ENCODE results near the gene GJD3.
"Not testable (repeated sequence)": the region's sequence is repeated elsewhere in the genome, so short reads cannot be mapped to it uniquely, and the experiment has no call there.

The GJD3 gene

GRCh38 chr17:40364121-40364861, at the start of gene GJD3:
GJD3 (minus strand) TSS chr17:40364737; CDS start chr17:40363815, 922 bp downstream.
- TF ChIP-seq CTCF (IDR thresholded peaks at IDR 0.05; ENCODE audit: borderline replicate concordance, insufficient read depth, low read depth, low read length): no peak
- H3K4me3 ChIP-seq (ENCODE audit: low read depth, low read length): no peak within 1 kb of the TSS

GRCh38 chr17:40414312-40414711, 49.8 kb upstream of the GJD3 start:
- not testable (repeated sequence) for H3K4me3 ChIP-seq (ENCODE audit: low read depth, low read length)

- no peak for TF ChIP-seq CTCF (IDR thresholded peaks at IDR 0.05; ENCODE audit: borderline replicate concordance, insufficient read depth, low read depth, low read length)
- no peak overlapping the region for H3K4me3 ChIP-seq (ENCODE audit: low read depth, low read length)
These were observed 48.3 kb upstream of the GJD3 start for GRCh38 chr17:40412880-40413279.

GRCh38 chr17:40411821-40412220, 47.3 kb upstream of the GJD3 start:
- H3K4me3 ChIP-seq (ENCODE audit: low read depth, low read length): no peak overlapping the region
- TF ChIP-seq CTCF (IDR thresholded peaks at IDR 0.05; ENCODE audit: borderline replicate concordance, insufficient read depth, low read depth, low read length): no peak

- TF ChIP-seq CTCF (IDR thresholded peaks at IDR 0.05; ENCODE audit: borderline replicate concordance, insufficient read depth, low read depth, low read length): no peak
- H3K4me3 ChIP-seq (ENCODE audit: low read depth, low read length): no peak overlapping the region
These were observed 45.5 kb upstream of the GJD3 start for GRCh38 chr17:40410082-40410481.

DNA sequence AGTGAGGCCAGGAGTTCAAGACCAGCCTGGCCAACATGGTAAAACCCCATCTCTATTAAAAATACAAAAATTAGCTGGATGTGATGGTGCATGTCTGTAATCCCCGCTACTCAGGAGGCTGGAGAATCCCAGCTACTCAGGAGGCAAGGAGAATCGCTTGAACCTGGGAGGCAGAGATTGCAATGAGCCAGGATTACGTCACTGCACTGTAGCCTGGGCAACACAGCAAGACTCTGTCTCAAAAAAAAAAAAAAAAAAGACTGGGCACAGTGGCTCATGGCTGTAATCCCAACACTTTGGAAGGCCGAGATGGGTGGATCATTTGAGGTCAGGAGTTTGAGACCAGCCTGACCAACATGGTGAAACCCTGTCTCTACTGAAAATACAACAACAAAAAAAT, 45.0 kb upstream of the GJD3 start:
- not testable (repeated sequence) for H3K4me3 ChIP-seq (ENCODE audit: low read depth, low read length)

- no peak overlapping the region for H3K4me3 ChIP-seq (ENCODE audit: low read depth, low read length)
- no peak for TF ChIP-seq CTCF (IDR thresholded peaks at IDR 0.05; ENCODE audit: borderline replicate concordance, insufficient read depth, low read depth, low read length)
These were observed 42.9 kb upstream of the GJD3 start for GRCh38 chr17:40407460-40407859.

- no peak for TF ChIP-seq CTCF (IDR thresholded peaks at IDR 0.05; ENCODE audit: borderline replicate concordance, insufficient read depth, low read depth, low read length)
- H3K4me3 ChIP-seq (ENCODE audit: low read depth, low read length): no peak overlapping the region
These were observed 39.5 kb upstream of the GJD3 start for GRCh38 chr17:40404003-40404402.

Measured in GM12875 (cell line).